GM19438 (cell line): ENCODE results near the gene FAF2.
A peak's percentile ranks its signal among the peaks of the same experiment; 100 is the strongest.
"Not testable (repeated sequence)": the region's sequence is repeated elsewhere in the genome, so short reads cannot be mapped to it uniquely, and the experiment has no call there.

Experiments used
- ATAC-seq: cut with Tn5 transposase; IDR thresholded peaks from one replicate; pipeline ENCODE4 v1.9.1; 2021; ENCODE audit warnings: low read depth; ENCODE audit not compliant: unreplicated experiment

Gene FAF2

DNA sequence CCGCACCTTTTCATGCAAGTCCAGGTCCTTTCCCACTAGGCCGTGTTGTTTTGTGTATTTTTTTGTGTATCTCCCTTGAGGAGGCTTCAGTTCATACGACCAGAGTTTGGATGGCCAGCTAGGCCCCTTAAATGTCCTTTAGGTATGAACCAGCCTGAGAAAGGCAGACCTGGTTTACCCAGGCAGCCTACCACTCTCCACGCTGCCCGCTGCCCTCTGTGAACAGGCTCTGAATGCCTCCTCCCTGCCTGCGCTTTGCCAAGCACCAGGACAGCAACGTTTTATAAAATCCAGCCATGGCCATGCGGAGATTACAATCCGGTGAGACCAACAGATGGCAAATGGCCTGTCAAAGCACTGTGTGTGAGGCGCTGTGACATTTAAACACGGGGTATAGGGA lies 31.2 kb upstream of the FAF2 start:
- ATAC-seq: no peak

- ATAC-seq: no peak
These were observed 29.9 kb upstream of the FAF2 start for GRCh38 chr5:176418251-176418650.

GRCh38 chr5:176420086-176420485 lies 28.1 kb upstream of the FAF2 start:
- no peak for ATAC-seq

DNA sequence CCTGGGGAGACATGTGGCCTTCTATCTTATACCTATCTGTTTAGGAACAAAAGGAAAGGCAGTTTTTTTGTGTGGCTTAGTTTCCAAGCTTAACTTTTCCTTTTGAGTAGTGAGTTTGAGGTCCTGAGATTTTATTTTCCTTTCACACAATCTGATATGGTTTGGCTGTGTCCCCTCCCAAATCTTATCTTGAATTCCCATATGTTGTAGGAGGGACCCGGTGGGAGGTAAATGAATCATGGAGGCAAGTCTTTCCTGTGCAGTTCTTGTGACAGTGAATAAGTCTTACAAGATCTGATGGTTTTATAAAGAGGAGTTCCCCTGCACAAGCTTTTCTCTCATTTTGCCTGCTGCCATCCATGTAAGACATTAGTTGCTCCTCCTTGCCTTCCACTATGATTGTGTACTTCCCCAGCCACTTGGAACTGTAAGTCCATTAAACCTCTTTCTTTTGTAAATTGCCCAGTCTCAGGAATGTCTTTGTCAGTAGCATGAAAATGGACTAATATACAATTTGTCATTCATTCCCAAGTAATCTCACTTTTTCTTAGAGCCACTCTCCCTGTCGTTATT lies 27.1 kb upstream of the FAF2 start:
- no peak for ATAC-seq

GRCh38 chr5:176424181-176424580 lies 24.0 kb upstream of the FAF2 start:
- ATAC-seq: no peak

DNA sequence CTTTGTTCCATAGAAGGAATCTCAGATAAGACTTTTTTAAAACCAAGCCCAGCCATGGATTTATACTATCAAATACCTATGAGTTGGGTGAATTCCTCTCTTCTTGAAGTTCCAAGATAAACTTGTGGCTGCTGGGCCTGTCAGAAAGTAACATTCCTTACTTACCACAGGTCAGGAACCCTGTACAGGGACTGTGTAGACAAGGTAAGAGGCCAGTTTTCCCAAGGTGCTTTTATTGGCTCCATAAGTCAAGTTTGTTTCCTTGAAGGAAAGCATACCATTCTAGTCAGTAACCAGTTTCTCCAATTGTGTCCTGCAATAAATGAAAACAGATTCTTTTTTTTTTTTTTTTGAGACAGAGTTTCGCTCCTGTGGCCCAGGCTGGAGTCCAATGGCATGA lies 23.0 kb upstream of the FAF2 start:
- ATAC-seq: no peak

DNA sequence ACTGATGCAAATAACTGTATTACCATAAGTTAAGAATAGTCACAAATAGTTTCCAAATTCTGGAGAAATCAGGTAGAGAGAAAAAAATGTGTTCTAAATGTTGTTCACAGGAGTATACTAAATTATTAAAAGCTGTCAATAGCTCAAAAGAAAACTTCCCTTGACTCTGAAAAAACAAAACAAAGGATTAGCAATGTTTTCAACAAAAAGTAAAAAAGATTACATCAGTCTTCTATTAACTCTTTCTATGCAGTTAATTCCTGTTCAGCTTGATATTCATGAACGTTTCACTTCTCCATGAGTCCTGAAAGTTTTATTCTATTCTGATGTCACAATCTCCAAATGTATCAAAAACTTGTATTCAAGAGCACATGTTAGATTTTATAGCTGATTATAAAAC lies 22.4 kb upstream of the FAF2 start:
- ATAC-seq: no peak

GRCh38 chr5:176426876-176427275 lies 21.3 kb upstream of the FAF2 start:
- no peak for ATAC-seq

DNA sequence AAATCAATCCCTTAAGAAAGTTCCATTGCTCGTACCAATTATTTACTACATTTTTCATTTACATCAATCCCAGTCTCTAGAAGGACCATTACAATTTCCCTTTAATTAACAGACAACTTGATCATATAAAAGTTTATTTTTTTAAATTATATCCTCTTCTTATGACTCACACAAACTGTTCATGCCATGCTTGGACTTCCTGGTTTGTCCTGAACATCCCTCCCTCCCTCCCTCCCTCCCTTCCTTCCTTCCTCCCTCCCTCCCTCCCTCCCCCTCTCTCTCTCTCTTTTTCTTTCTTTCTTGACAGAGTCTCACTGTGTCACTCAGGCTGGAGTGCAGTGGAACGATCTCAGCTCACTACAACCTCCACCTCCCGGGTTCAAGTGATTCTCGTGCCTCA lies 20.2 kb upstream of the FAF2 start:
- ATAC-seq: no peak

- no peak for ATAC-seq
These were observed 18.2 kb upstream of the FAF2 start for GRCh38 chr5:176429972-176430371.

GRCh38 chr5:176432707-176433106 lies 15.5 kb upstream of the FAF2 start:
- ATAC-seq: no peak

- ATAC-seq: no peak
These were observed 11.5 kb upstream of the FAF2 start for GRCh38 chr5:176436656-176437055.

DNA sequence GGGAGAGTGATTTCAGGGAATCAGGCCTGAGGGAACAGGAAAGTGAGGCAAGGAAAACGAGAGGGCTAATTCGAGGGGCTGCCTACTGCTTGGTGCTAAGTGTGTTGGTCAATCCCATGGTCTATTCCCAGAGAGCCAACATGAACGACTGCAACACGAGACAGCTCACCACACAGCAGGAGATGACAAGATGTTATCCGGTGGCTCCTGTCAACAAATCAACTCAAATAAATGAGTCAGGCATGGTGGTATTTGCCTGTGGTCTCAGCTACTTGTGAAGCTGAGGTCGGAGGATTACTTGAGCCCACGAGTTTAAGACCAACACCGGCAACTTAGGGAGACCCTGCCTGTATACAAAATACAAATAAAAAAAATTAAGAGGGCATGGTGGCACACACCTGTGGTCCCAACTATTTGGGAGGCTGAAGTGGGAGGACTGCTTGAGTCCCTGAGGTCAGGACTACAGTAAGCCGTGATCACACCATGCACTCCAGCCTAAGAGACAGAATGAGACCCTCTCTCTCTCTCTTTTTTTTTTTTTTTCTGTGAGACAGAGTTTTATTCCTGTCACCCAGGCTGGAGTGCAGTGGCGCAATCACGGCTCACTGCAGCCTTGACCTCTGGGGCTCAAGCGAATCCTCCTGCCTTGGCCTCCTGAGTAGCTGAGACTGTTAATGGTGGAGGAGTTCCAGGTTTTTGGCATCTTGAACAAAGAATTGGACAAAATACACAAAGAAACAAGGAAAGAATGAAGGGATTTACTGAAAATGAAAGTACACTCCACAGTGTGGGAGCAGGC lies 9.0 kb upstream of the FAF2 start:
- no peak for ATAC-seq

DNA sequence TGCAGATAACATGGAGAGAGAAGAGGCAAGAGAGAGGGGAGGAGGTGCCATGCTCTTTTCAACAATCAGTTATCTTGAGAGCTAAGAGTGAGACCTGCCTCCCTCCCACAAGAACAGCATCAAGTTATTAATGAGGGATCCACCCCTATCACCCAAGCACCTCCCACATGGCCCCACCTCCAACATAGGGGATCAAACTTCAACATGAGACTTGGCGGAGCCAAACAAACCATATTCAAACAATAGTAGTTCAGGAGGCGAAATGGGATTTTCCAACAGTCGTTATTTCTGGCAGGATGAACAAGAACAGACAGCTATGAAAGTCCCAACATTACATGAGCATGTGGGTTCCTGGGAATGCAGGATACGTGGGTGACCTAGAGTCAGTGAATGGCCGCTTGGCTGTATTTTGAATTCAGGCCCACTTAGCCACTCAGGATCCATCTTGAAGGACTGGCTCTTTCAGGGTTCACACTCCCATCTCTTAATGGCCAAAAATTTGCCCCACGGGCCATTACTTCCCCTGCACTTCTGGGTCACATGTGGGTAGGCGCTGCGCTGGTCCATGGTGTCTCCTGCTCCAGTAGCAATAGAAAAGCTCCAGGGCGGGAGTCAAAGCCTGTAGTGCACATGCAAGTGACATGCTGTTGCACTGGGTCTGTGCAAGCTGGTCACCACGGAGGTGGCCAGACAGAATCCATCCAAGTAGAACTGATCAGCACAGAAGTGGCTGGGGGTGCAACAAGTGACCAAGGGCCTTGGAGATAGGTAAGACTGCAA lies 7.1 kb upstream of the FAF2 start:
- no peak for ATAC-seq

GRCh38 chr5:176441921-176442323 lies 6.3 kb upstream of the FAF2 start:
- ATAC-seq: no peak

DNA sequence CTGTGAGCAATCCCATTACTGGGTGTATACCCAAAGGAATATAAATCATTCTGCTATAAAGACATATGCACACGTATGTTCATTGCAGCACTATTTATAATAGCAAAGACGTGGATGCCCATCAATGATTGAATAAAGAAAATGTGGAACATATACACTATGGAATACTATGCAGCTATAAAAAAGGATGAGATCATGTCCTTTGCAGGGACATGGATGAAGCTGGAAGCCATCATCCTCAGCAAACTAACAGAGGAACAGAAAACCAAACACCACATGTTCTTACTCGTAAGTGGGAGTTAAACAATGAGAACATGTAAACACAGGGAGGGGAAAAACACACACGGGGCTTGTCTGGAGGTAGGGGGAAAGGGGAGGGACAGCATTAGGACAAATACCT lies 5.3 kb upstream of the FAF2 start:
- ATAC-seq: not testable (repeated sequence)

- ATAC-seq: no peak
These were observed 3.4 kb upstream of the FAF2 start for GRCh38 chr5:176444742-176445141.

DNA sequence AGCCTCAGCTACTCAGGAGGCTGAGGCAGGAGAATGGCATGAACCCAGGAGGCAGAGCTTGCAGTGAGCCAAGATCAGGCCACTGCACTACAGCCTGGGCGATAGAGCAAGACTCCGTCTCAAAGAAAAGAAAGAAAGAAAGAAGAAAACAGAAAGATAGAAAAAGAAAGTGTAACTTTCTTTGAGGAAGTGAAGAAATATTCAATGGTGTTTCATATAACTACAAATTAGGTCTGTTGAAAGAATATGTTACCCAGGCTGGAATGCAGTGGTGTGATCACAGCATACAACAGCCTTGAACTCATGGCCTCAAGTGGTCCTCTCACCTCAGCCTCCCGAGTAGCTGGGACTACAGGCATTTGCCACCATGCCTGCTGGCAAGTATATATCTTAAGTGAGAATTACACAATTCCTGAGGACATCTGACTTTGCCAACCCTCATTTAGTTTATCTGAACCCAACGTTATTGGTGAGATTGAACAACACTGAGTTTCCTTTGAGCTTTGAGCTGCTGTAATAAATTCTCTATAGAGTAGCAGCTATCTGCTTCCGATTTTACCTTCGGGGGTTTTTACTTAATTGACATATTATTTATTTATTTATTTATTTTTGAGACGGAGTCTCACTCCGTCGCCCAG lies 2.0 kb upstream of the FAF2 start:
- ATAC-seq: no peak

GRCh38 chr5:176446884-176447590 lies 1.1 kb upstream of the FAF2 start:
- ATAC-seq: no peak

DNA sequence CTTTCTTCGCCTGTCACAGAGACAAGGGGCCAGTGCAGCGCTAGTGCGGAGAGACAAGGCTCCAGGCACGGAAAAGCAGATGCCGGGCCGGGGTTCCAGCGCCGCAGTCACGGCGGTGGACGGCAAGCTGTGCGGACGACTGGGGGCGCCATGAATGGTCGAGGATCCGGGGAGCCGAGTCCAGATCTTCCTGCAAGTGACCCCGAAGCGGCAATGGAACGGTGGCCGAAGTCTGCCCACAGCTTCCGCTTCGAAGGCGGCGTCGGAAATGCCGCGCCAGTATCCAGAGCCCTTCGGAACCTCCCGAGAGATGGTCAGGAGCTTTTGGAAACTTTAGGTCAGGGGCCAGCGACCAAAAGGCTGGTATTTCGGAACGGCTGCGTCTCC lies 601 bp upstream of the FAF2 start:
- ATAC-seq: peak; percentile 25

DNA sequence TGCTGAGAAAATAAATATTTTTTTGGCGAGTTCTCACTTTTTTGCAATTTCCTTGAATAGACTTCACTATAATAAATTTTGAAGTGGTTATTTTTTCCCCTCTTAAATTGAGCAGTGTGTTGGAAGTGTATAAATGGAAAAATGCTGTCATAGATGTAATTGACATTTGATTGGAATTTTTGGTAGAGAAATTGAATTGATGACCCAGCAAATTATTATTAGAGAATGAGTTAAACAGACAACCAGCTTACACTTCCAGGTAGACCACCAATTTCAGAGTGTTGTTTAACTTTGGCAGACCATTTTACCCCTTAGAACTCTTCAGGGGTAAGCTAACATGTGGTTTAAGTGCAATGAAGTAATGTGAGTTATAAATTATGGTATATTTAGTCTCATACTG lies 1.9 kb downstream of the FAF2 start:
- ATAC-seq: no peak
